Measurements from ENCODE around the gene NACC2. TPM values are rescaled to one million over a fixed set of nuclear protein-coding genes. Genes with fewer than 3 reads are reported as not detected.

The NACC2 gene
- total and polyA plus RNA-seq, 10 donors: 2.1 to 34.9 (median 23.7) TPM

DNA sequence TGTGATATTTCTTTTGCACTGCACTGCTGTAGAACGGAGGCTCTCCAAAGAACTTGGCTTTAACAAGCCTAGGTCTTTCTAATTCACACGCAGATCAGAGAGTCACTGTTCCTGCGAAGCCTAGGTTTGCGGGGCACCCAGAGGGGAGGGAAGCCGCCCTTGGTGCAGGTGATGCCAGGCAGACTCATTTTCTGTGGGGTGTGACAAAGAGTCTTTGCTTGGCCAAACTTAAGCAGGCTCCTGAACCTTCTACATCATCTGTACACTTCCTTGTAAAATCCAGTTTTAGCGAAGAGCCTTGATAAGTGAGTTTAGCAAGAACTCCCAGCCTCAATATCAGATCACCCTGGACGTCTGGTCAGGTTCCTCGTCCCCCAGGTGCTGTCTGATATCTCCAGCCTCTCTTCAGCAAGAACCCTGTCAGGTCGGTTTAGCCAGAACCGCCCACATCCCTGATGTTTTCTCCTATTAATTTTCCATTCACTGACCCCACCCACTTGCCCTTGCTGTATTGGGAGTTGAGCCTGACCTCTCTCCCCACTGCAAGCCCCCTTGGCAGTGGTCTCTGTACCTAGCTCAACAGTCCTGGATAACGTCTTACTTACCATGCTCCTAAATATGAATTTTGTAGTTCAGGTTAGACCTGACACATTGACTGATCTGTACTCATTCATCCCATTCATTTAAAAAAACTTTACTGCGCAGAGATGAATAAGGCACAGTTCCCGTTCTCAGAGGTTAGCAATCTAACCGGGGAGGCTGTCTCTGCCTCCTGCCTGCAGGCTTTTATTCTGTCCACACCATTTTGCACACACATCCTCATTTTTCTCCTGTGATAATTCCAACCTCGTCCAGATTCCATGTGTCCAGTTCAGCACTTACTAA is 133.0 kb downstream of the NACC2 start:
- Histone ChIP-seq H3K27ac (peak overlapping the region in 2 of 8 donors; percentile 91 to 92), H3K4me1 (peaks cover 10 to 60% (median 32%) of the 10 kb centered on the region in 6 donors), H3K36me3 (peaks cover 0 to 3% (median 0%) of the 10 kb centered on the region in 6 donors), H3K4me3 (peak overlapping the region in 2 of 8 donors; percentile 97 to 99), H3K27me3 (replicated peaks in 1 of 7) (peaks cover 0 to 14% (median 0%) of the 10 kb centered on the region in 7 donors), H3K9me3 (no peaks in the 10 kb centered on the region)
- intact Hi-C loops (cut with DNase I; ENCODE audit: low total_unique reads): loop anchor here (5.0 kb wide), 1 partner anchor 55 kb away; the partner anchor contains the start of gene CAMSAP1
- WGBS, 5 donors: 34 to 43% (median 42%) methylated on average over 15 of the region's 15 CpGs
- no peak for DNase-seq
- TF ChIP-seq POLR2A (IDR thresholded peaks at IDR 0.05) (no peak), POLR2AphosphoS5 (IDR thresholded peaks at IDR 0.05) (no peak)
- TF ChIP-seq, protein P1, sequence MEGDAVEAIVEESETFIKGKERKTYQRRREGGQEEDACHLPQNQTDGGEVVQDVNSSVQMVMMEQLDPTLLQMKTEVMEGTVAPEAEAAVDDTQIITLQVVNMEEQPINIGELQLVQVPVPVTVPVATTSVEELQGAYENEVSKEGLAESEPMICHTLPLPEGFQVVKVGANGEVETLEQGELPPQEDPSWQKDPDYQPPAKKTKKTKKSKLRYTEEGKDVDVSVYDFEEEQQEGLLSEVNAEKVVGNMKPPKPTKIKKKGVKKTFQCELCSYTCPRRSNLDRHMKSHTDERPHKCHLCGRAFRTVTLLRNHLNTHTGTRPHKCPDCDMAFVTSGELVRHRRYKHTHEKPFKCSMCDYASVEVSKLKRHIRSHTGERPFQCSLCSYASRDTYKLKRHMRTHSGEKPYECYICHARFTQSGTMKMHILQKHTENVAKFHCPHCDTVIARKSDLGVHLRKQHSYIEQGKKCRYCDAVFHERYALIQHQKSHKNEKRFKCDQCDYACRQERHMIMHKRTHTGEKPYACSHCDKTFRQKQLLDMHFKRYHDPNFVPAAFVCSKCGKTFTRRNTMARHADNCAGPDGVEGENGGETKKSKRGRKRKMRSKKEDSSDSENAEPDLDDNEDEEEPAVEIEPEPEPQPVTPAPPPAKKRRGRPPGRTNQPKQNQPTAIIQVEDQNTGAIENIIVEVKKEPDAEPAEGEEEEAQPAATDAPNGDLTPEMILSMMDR (IDR thresholded peaks at IDR 0.05 in 8 of 11, conservative IDR thresholded peaks at IDR 0.05 in 3 of 11): no peak

DNA sequence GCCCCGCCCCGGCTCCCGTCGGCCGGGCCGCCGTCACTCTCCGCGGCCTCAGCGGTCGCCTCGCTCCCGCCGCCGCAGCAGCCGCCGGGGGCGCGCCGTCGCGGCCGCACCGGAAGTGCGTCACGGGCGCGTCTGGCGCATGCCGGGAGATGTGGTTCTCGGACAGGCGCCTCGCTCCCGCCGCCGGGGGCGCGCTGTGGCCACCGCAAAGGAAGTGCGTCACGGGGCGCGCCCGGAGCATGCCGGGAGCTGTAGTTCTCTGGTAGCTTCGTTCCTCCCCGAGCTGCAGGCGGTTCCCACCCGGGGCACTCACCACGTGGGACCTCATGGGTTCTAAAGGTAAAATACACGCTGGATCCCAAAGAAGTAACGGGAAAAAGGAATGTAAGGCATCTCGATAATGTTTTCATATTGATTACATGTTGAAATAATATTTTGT is 133.8 kb downstream of the NACC2 start, which contains the start of gene UBAC1:
UBAC1 (minus strand) TSS at position 97 of the 439 bp plus-strand sequence. CDS start 211 bp downstream, outside the sequence.
- H3K27ac ChIP-seq: peak within 1 kb of the TSS; percentile 70 to 92 (median 86)
- H3K4me1 ChIP-seq: peaks cover 10 to 59% (median 32%) of the 10 kb centered on the region in 6 donors
- WGBS, 5 donors: 0 to 2% (median 0%) methylated on average over 18 to 53 of the region's 53 CpGs
- H3K27me3 ChIP-seq (replicated peaks in 1 of 7): peaks cover 0 to 14% (median 0%) of the 10 kb centered on the region in 7 donors
- TF ChIP-seq, protein P1 (IDR thresholded peaks at IDR 0.05 in 8 of 11, conservative IDR thresholded peaks at IDR 0.05 in 3 of 11): peak; percentile 32 to 77 (median 60)
- TF ChIP-seq POLR2AphosphoS5 (IDR thresholded peaks at IDR 0.05) (peak; percentile 60 to 87 (median 79)), POLR2A (IDR thresholded peaks at IDR 0.05) (peak in 1 of 3 donors; percentile 4)
- peaks cover 0 to 4% (median 0%) of the 10 kb centered on the region in 6 donors for H3K36me3 ChIP-seq
- DNase-seq: peak; percentile 99
- H3K4me3 ChIP-seq: peak within 1 kb of the TSS; percentile 76 to 99 (median 88)
- intact Hi-C loops (cut with DNase I; ENCODE audit: low total_unique reads): loop anchor here (5.0 kb wide), 1 partner anchor 54 kb away; the partner anchor contains the start of gene CAMSAP1
- H3K9me3 ChIP-seq: no peaks in the 10 kb centered on the region

DNA sequence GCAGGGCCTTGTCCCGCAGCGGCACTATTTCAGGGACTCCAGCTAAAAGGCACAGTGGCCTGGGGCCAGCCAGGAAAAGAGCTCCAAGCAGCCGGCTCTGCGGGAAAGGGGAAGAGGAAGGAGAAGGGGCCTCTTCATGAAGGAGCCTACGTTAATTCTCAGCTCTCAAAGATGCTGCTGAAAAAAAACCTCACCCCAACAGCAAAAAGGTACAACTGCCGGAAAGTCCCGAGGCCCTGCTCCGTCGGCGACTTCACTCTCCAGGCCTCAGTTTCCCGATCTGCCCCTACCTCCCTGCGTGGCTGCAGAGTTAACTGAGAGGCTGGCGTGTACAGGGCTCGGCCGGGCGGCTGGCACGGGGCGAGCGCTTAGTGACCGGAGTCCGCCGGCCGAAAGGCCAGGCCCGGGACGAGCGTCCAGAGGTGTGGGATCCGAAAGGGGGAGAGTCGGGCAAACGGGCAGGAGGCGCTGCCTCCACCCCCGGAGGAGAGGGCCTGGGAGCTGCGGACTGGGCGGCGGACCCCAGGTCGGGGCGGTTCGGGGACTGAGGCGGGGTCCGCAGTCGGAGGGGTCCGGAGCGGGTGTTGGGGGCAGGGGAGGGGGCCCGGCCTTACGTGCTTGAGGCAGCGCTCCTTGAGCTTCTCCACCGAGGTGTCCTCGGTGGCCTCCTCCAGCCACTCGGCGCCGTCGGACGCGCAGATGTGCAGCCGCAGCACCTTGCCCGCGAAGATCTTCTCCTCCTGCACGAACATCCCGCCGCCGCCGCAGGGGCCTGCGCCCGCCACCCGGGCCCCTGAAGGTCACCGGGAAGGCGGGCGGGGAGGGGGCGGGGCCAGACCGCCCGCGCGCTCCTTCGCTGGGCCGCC is 134.4 kb downstream of the NACC2 start:
- intact Hi-C loops (cut with DNase I; ENCODE audit: low total_unique reads): loop anchor here (5.0 kb wide), 1 partner anchor 53 kb away; the partner anchor contains the start of gene CAMSAP1
- Histone ChIP-seq H3K4me3 (peak overlapping the region; percentile 76 to 99 (median 88)), H3K27ac (peak overlapping the region; percentile 70 to 92 (median 86)), H3K27me3 (replicated peaks in 1 of 7) (peaks cover 0 to 14% (median 0%) of the 10 kb centered on the region in 7 donors), H3K9me3 (no peaks in the 10 kb centered on the region), H3K36me3 (peaks cover 0 to 9% (median 0%) of the 10 kb centered on the region in 6 donors), H3K4me1 (peaks cover 10 to 65% (median 35%) of the 10 kb centered on the region in 6 donors)
- TF ChIP-seq, protein P1 (IDR thresholded peaks at IDR 0.05 in 8 of 11, conservative IDR thresholded peaks at IDR 0.05 in 3 of 11): no peak
- TF ChIP-seq POLR2AphosphoS5 (IDR thresholded peaks at IDR 0.05): peak in 1 of 3 donors; percentile 24
- DNase-seq: no peak
- WGBS, 5 donors: 1 to 2% (median 1%) methylated on average over 42 to 74 of the region's 74 CpGs
